IPS-20b (cell line): ENCODE data around the gene HNRNPA2B1.
"Not testable (repeated sequence)": the region's sequence is repeated elsewhere in the genome, so short reads cannot be mapped to it uniquely, and the experiment has no call there.

Experiments used
- H3K27ac ChIP-seq: one replicate; pipeline ENCODE4 v1.5.1; 2013; ENCODE audit warnings: low read length
- H3K27me3 ChIP-seq: 2 replicates; pipeline ENCODE4 v1.6.1; 2013; ENCODE audit warnings: mild to moderate bottlenecking, low read length, inconsistent platforms; ENCODE audit not compliant: insufficient read depth
- H3K36me3 ChIP-seq: 2 replicates; pipeline ENCODE4 v1.6.1; 2013; ENCODE audit warnings: low read depth, mild to moderate bottlenecking, inconsistent platforms, low read length, moderate library complexity; ENCODE audit not compliant: insufficient read depth
- H3K4me1 ChIP-seq: 2 replicates; pipeline ENCODE4 v1.6.1; 2013; ENCODE audit warnings: mild to moderate bottlenecking, control low read depth, inconsistent platforms, low read length, moderate library complexity; ENCODE audit not compliant: insufficient read depth
- H3K4me3 ChIP-seq: 2 replicates; pipeline ENCODE4 v1.5.1; 2013; ENCODE audit warnings: mild to moderate bottlenecking, low read length, inconsistent platforms
- H3K9ac ChIP-seq: 2 replicates; pipeline ENCODE4 v1.6.1; 2013; ENCODE audit warnings: low read depth, mild to moderate bottlenecking, inconsistent platforms, low read length, moderate library complexity
- H3K9me3 ChIP-seq: 2 replicates; pipeline ENCODE4 v1.6.1; 2013; ENCODE audit warnings: mild to moderate bottlenecking, low read depth, low read length, inconsistent platforms; ENCODE audit not compliant: insufficient read depth

The HNRNPA2B1 gene

GRCh38 chr7:26197153-26198115 is 3.1 kb downstream of the HNRNPA2B1 start:
- peaks cover 80% of the 10 kb centered on the region for H3K36me3 ChIP-seq
- H3K9me3 ChIP-seq = no peaks in the 10 kb centered on the region
- no peaks in the 10 kb centered on the region for H3K27me3 ChIP-seq
- H3K27ac ChIP-seq = no peak overlapping the region
- H3K4me3 ChIP-seq = peak overlapping the region; percentile 100
- H3K4me1 ChIP-seq = peaks cover 10% of the 10 kb centered on the region; the same call in 1 of the 2 replicates
- H3K9ac ChIP-seq = peak overlapping the region; percentile 100

GRCh38 chr7:26195867-26196657 is 4.5 kb downstream of the HNRNPA2B1 start:
- Histone ChIP-seq H3K27me3 (no peaks in the 10 kb centered on the region), H3K36me3 (peaks cover 93% of the 10 kb centered on the region), H3K9ac (peak overlapping the region; percentile 100; the same call in 1 of the 2 replicates), H3K9me3 (no peaks in the 10 kb centered on the region), H3K27ac (no peak overlapping the region), H3K4me1 (peaks cover 10% of the 10 kb centered on the region; the same call in 1 of the 2 replicates), H3K4me3 (peak overlapping the region; percentile 100)

GRCh38 chr7:26195182-26195581 is 5.4 kb downstream of the HNRNPA2B1 start:
- H3K36me3 ChIP-seq = peaks cover 99% of the 10 kb centered on the region
- H3K9me3 ChIP-seq = no peaks in the 10 kb centered on the region
- H3K9ac ChIP-seq = no peak overlapping the region
- no peak overlapping the region for H3K27ac ChIP-seq
- peak overlapping the region; percentile 100 for H3K4me3 ChIP-seq
- H3K4me1 ChIP-seq = peaks cover 10% of the 10 kb centered on the region; the same call in 1 of the 2 replicates
- H3K27me3 ChIP-seq = no peaks in the 10 kb centered on the region

GRCh38 chr7:26194764-26195163 is 5.8 kb downstream of the HNRNPA2B1 start:
- H3K9ac ChIP-seq, H3K9me3 ChIP-seq, H3K27me3 ChIP-seq, H3K27ac ChIP-seq: not testable (repeated sequence)
- H3K4me3 ChIP-seq = peak overlapping the region; percentile 100; the same call in 1 of the 2 replicates
- H3K36me3 ChIP-seq = peaks cover 100% of the 10 kb centered on the region
- H3K4me1 ChIP-seq = peaks cover 10% of the 10 kb centered on the region; the same call in 1 of the 2 replicates

- H3K4me1 ChIP-seq = peaks cover 15% of the 10 kb centered on the region; the same call in 1 of the 2 replicates
- H3K36me3 ChIP-seq = peaks cover 100% of the 10 kb centered on the region
- no peak overlapping the region for H3K27ac ChIP-seq
- H3K9ac ChIP-seq = no peak overlapping the region
- no peaks in the 10 kb centered on the region for H3K27me3 ChIP-seq
- no peaks in the 10 kb centered on the region for H3K9me3 ChIP-seq
- no peak overlapping the region for H3K4me3 ChIP-seq
These were observed 6.9 kb downstream of the HNRNPA2B1 start for GRCh38 chr7:26193432-26194207.

GRCh38 chr7:26192485-26193087 is 8.0 kb downstream of the HNRNPA2B1 start:
- H3K36me3 ChIP-seq = peaks cover 97% of the 10 kb centered on the region
- H3K27me3 ChIP-seq = no peaks in the 10 kb centered on the region
- H3K9me3 ChIP-seq = no peaks in the 10 kb centered on the region
- no peak overlapping the region for H3K9ac ChIP-seq
- H3K27ac ChIP-seq = no peak overlapping the region
- H3K4me1 ChIP-seq = peaks cover 15% of the 10 kb centered on the region; the same call in 1 of the 2 replicates
- H3K4me3 ChIP-seq = no peak overlapping the region

- Histone ChIP-seq H3K27me3 (no peaks in the 10 kb centered on the region), H3K9me3 (no peaks in the 10 kb centered on the region), H3K27ac (no peak overlapping the region), H3K36me3 (peaks cover 91% of the 10 kb centered on the region), H3K9ac (no peak overlapping the region), H3K4me3 (no peak overlapping the region), H3K4me1 (peaks cover 15% of the 10 kb centered on the region; the same call in 1 of the 2 replicates)
These were observed 8.5 kb downstream of the HNRNPA2B1 start for GRCh38 chr7:26191974-26192479.

GRCh38 chr7:26191233-26191973 is 9.1 kb downstream of the HNRNPA2B1 start:
- no peak overlapping the region for H3K9ac ChIP-seq
- H3K9me3 ChIP-seq = no peaks in the 10 kb centered on the region
- H3K36me3 ChIP-seq = peaks cover 85% of the 10 kb centered on the region
- no peak overlapping the region for H3K4me3 ChIP-seq
- no peaks in the 10 kb centered on the region for H3K27me3 ChIP-seq
- peaks cover 11% of the 10 kb centered on the region; the same call in 1 of the 2 replicates for H3K4me1 ChIP-seq
- H3K27ac ChIP-seq = no peak overlapping the region

GRCh38 chr7:26190417-26190869 is 10.1 kb downstream of the HNRNPA2B1 start:
- H3K9me3 ChIP-seq = no peaks in the 10 kb centered on the region
- peaks cover 4% of the 10 kb centered on the region; the same call in 1 of the 2 replicates for H3K4me1 ChIP-seq
- peaks cover 79% of the 10 kb centered on the region for H3K36me3 ChIP-seq
- H3K27ac ChIP-seq = no peak overlapping the region
- H3K9ac ChIP-seq = no peak overlapping the region
- H3K4me3 ChIP-seq = no peak overlapping the region
- H3K27me3 ChIP-seq = no peaks in the 10 kb centered on the region

- peaks cover 79% of the 10 kb centered on the region for H3K36me3 ChIP-seq
- no peaks in the 10 kb centered on the region for H3K9me3 ChIP-seq
- peaks cover 4% of the 10 kb centered on the region; the same call in 1 of the 2 replicates for H3K4me1 ChIP-seq
- no peak overlapping the region for H3K9ac ChIP-seq
- no peak overlapping the region for H3K4me3 ChIP-seq
- no peak overlapping the region for H3K27ac ChIP-seq
- H3K27me3 ChIP-seq = no peaks in the 10 kb centered on the region
These were observed 10.8 kb downstream of the HNRNPA2B1 start for GRCh38 chr7:26189697-26190096.
